Kidney epithelial cell (primary cell): Measurements from ENCODE around the gene YTHDC2. TPM values are rescaled to one million over a fixed set of nuclear protein-coding genes. Genes with fewer than 3 reads are reported as not detected.

Experiments used
- DNase-seq: peaks from one replicate; pipeline ENCODE4 v3.0.0-alpha.2; 2010; ENCODE audit warnings: low read depth
- H3K27me3 ChIP-seq: 2 replicates; pipeline ENCODE4 v1.6.0; 2011; ENCODE audit warnings: low read length; ENCODE audit not compliant: control insufficient read depth, insufficient read depth
- H3K36me3 ChIP-seq: 2 replicates; pipeline ENCODE4 v1.5.1; 2011; ENCODE audit warnings: low read length; ENCODE audit not compliant: control insufficient read depth, insufficient read depth
- H3K4me3 ChIP-seq: 2 replicates; pipeline ENCODE4 v1.5.1; 2011; ENCODE audit warnings: low read depth, mild to moderate bottlenecking, control low read depth, low read length
- CTCF ChIP-seq: IDR thresholded peaks from 2 replicates; pipeline ENCODE4 v1.5.1; 2011; ENCODE audit warnings: mild to moderate bottlenecking, moderate library complexity, low read length, control low read depth, inconsistent platforms; ENCODE audit not compliant: insufficient read depth, poor library complexity, severe bottlenecking
- total RNA-seq: library from RNA; depleted of rRNA; stranded (reverse); fragments of >200 nt; gene quantifications from 2 replicates; pipeline ENCODE4 v1.2.3, GENCODE V29; 2015

YTHDC2 gene
- total RNA-seq, 1 donor from 2014 or later: 18.4 TPM

GRCh38 chr5:113632996-113633395 lies 119.5 kb downstream of the YTHDC2 start:
- no peak overlapping the region for H3K4me3 ChIP-seq
- TF ChIP-seq CTCF: no peak

GRCh38 chr5:113634957-113635356 lies 121.5 kb downstream of the YTHDC2 start:
- Histone ChIP-seq H3K36me3 (no peaks in the 10 kb centered on the region), H3K27me3 (no peaks in the 10 kb centered on the region), H3K4me3 (no peak overlapping the region)
- no peak for DNase-seq
- no peak for TF ChIP-seq CTCF

More at GRCh38 chr5:113632996-113633395, 119.5 kb downstream of the YTHDC2 start:
- no peaks in the 10 kb centered on the region for H3K36me3 ChIP-seq
- no peaks in the 10 kb centered on the region for H3K27me3 ChIP-seq
- DNase-seq: no peak

GRCh38 chr5:113641715-113642114 lies 128.2 kb downstream of the YTHDC2 start:
- no peak for TF ChIP-seq CTCF
- H3K4me3 ChIP-seq: no peak overlapping the region
- no peak for DNase-seq
- no peaks in the 10 kb centered on the region for H3K36me3 ChIP-seq
- H3K27me3 ChIP-seq: no peaks in the 10 kb centered on the region

Other genes with a start within 250 kb of the YTHDC2 start
- 0.38 TPM in 1 of 2 replicates, not detected in the other for gene TSSK1B, start 78.7 kb upstream of the YTHDC2 start, total RNA-seq
- 16.7 and 24.7 TPM in 2 replicates for gene MCC, start 25.2 kb upstream of the YTHDC2 start, total RNA-seq